ENCODE data around the gene FAM227A. TPM values are rescaled to one million over a fixed set of nuclear protein-coding genes. Genes with fewer than 3 reads are reported as not detected.

FAM227A gene
- total and polyA plus RNA-seq, 2 of the 13 experiments (the other 11 are each of a cell fraction or from before 2014, with no cell fraction given): 1.0 to 1.5 TPM

GRCh38 chr22:38705235-38706100, 49.3 kb upstream of the FAM227A start, which contains the start of gene GTPBP1 (continued):
- TF ChIP-seq IKZF4 (CRISPR knock-in tag; IDR thresholded peaks at IDR 0.05; ENCODE audit: borderline replicate concordance, low read depth, not compliant biosample characterization) (no peak), FOXP4 (CRISPR knock-in tag; IDR thresholded peaks at IDR 0.05) (peak; percentile 61; the same call in 1 of the 2 replicates), ZFX (CRISPR knock-in tag; IDR thresholded peaks at IDR 0.05; ENCODE audit: low read depth) (peak; percentile 84), ZNF768 (CRISPR knock-in tag; IDR thresholded peaks at IDR 0.05) (no peak), KLF6 (CRISPR knock-in tag; IDR thresholded peaks at IDR 0.05) (no peak; the same call in 1 of the 2 replicates), ZNF143 (CRISPR knock-in tag; IDR thresholded peaks at IDR 0.05) (0 out of 2 replicates have a peak, but pooled peaks have one; percentile 5), MEF2D (CRISPR knock-in tag; IDR thresholded peaks at IDR 0.05) (no peak), ZNF3 (CRISPR knock-in tag; IDR thresholded peaks at IDR 0.05) (peak; percentile 94), JDP2 (CRISPR knock-in tag; IDR thresholded peaks at IDR 0.05; ENCODE audit: borderline replicate concordance) (no peak), ZNF34 (CRISPR knock-in tag; IDR thresholded peaks at IDR 0.05; ENCODE audit: borderline replicate concordance) (no peak), E2F1 (CRISPR knock-in tag; IDR thresholded peaks at IDR 0.05) (peak; percentile 94), FOXK2 (IDR thresholded peaks at IDR 0.05) (peak; percentile 92), NFAT5 (CRISPR knock-in tag; IDR thresholded peaks at IDR 0.05) (no peak), HNRNPLL (IDR thresholded peaks at IDR 0.05; ENCODE audit: low read depth, low read length, poor library complexity, severe bottlenecking) (no peak), MAFK (conservative IDR thresholded peaks at IDR 0.05 in 1 of 2, IDR thresholded peaks at IDR 0.05 in 1 of 2; ENCODE audit: low read length in 2 of 2) (peak in 1 of 2 experiments; percentile 85; a peak in 2 of 4 replicates), USF2 (IDR thresholded peaks at IDR 0.05; ENCODE audit: low read depth, low read length) (peak; percentile 53), USF2 (CRISPR knock-in tag; IDR thresholded peaks at IDR 0.05; ENCODE audit: borderline replicate concordance) (peak; percentile 71), RBFOX2 (IDR thresholded peaks at IDR 0.05; ENCODE audit: low read depth, low read length) (peak; percentile 85)

All from HepG2 (cell line).